Measurements from ENCODE around the gene LONP2.

DNA sequence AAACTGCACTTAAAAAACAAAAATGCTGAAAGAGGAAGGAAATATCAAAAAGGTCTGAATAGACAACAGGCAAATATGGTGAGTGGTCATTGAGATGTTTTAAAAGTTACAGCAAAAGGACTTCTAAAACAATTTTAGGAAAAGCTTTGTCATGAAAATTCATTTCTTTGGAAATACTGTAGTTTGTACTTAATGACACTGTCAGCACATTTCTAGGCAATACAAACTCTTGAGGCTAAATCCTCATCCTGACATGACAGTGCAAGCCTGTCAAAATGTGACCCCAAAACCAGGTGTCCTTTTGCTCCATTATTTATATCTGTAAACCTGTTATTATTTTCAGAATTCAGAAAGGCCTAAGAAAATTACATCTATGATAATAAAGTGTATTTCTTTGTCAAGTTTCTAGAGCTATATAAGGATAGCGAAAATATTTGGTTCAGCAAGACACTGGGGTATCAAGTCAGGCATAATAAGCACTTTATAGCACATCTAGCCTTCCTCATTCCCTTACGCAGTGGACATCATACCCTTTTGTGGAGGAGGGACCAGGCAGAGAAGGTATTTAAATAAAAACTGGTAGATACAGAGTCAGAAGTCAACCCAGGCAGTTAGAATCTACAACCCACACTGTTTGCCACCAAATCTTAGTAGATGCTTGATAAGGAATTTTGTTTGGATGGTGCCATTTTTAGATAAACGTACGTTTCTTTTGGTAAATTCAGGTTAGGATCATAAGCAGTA lies 112.7 kb downstream of the LONP2 start:
- TF ChIP-seq, protein P1, sequence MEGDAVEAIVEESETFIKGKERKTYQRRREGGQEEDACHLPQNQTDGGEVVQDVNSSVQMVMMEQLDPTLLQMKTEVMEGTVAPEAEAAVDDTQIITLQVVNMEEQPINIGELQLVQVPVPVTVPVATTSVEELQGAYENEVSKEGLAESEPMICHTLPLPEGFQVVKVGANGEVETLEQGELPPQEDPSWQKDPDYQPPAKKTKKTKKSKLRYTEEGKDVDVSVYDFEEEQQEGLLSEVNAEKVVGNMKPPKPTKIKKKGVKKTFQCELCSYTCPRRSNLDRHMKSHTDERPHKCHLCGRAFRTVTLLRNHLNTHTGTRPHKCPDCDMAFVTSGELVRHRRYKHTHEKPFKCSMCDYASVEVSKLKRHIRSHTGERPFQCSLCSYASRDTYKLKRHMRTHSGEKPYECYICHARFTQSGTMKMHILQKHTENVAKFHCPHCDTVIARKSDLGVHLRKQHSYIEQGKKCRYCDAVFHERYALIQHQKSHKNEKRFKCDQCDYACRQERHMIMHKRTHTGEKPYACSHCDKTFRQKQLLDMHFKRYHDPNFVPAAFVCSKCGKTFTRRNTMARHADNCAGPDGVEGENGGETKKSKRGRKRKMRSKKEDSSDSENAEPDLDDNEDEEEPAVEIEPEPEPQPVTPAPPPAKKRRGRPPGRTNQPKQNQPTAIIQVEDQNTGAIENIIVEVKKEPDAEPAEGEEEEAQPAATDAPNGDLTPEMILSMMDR (IDR thresholded peaks at IDR 0.05 in 2 of 3, conservative IDR thresholded peaks at IDR 0.05 in 1 of 3; ENCODE audit: borderline replicate concordance in 1 of 3, insufficient read depth in 1 of 3, low read depth in 2 of 3, low read length in 2 of 3): no peak
- TF ChIP-seq EZH2phosphoT487 (IDR thresholded peaks at IDR 0.05; ENCODE audit: borderline replicate concordance) (no peak), YY1 (IDR thresholded peaks at IDR 0.05; ENCODE audit: extremely low read depth, insufficient replicate concordance, low read depth, low read length) (no peak), POLR2AphosphoS5 (IDR thresholded peaks at IDR 0.05; ENCODE audit: low read depth, low read length) (no peak), POLR2A (IDR thresholded peaks at IDR 0.05; ENCODE audit: borderline replicate concordance, extremely low read depth, insufficient read depth, insufficient read length) (no peak), CEBPB (IDR thresholded peaks at IDR 0.05; ENCODE audit: low read depth) (no peak), EZH2 (IDR thresholded peaks at IDR 0.05) (no peak)
- TF ChIP-seq, protein P2, sequence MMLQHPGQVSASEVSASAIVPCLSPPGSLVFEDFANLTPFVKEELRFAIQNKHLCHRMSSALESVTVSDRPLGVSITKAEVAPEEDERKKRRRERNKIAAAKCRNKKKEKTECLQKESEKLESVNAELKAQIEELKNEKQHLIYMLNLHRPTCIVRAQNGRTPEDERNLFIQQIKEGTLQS (IDR thresholded peaks at IDR 0.05): no peak
- TF ChIP-seq, protein P3, sequence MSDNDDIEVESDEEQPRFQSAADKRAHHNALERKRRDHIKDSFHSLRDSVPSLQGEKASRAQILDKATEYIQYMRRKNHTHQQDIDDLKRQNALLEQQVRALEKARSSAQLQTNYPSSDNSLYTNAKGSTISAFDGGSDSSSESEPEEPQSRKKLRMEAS (IDR thresholded peaks at IDR 0.05): no peak

All from HCT116 (cell line).